GM08714 (cell line): Measurements from ENCODE around the gene SBK2.

Experiments used
- H3K4me3 ChIP-seq: fragments of 200-500 bp; sonication (Bioruptor generic); 2 replicates; pipeline ENCODE4 v1.5.1; 2014; ENCODE audit warnings: mild to moderate bottlenecking, low read length, inconsistent platforms
- ZNF274 ChIP-seq: IDR thresholded peaks from 2 replicates; pipeline ENCODE4 v1.6.1; 2012; ENCODE audit warnings: mild to moderate bottlenecking, low read depth, low read length

Gene SBK2

DNA sequence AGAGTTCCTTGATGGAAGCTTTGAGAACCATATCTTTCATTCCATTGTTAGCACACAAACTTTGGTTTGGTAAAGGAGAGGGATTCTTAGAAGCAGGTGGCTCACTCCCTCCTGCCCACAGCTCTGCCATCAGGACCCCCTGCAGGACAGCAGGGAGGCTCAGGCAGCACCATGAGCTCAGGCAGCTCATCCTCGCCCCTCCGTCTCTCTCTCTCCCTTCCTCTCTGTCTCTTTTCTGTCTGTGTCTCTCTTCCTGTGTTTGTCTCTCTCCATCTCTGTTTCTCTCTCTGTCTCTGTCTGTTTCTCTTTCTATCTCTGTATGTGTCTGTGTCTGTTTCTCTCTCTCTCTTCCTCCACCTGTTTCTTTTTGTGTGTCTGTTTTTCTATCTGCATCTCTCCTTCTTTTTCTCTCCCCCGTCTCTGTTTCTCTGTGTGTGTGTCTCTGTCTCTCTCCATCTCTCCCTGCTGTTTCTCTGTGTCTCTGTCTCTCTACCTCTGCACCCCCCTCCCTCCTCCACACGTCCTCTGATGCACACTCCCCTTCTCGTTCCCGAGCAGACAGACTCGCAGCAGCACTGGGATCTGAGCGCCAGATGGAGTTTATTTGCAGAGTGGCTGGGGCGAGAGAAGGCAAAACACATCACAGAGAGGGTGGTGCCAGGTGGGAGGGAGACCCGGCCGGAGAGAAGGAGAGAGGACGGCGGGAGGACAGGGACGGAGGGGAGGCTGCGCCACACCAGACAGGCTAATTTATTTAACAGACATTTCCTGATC, 8.7 kb downstream of the SBK2 start:
- no peak overlapping the region for H3K4me3 ChIP-seq
- no peak for TF ChIP-seq ZNF274

DNA sequence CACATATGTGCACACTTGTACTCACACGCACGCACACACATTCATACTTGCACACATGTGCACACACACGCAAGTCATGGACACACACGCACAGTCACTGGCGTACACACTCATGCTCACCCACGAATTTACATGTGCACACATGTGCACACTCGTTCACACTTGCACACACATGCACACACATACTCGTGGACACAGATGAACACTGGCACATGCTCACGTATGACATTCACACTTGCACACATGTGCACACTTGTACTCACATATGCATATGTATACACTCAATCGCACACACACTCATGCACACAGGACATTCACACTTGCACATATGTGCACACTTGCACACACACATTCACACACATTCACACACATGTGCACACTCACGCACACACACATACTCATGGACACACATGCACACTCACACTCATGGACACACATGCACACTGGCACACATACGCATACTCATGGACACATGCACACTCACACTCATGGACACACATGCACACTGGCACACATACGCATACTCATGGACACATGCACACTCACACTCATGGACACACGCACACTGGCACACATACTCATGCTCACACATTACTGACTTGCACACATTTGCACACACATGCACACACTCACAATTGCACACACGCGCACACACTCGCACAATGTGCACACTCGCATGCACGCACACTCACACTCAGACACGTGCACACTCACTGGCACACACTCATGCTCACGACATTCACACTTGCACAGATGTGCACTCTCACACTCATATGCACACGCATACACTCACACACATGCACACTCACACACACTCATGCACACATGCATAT, 9.5 kb downstream of the SBK2 start:
- no peak for TF ChIP-seq ZNF274
- H3K4me3 ChIP-seq, result no peak overlapping the region

DNA sequence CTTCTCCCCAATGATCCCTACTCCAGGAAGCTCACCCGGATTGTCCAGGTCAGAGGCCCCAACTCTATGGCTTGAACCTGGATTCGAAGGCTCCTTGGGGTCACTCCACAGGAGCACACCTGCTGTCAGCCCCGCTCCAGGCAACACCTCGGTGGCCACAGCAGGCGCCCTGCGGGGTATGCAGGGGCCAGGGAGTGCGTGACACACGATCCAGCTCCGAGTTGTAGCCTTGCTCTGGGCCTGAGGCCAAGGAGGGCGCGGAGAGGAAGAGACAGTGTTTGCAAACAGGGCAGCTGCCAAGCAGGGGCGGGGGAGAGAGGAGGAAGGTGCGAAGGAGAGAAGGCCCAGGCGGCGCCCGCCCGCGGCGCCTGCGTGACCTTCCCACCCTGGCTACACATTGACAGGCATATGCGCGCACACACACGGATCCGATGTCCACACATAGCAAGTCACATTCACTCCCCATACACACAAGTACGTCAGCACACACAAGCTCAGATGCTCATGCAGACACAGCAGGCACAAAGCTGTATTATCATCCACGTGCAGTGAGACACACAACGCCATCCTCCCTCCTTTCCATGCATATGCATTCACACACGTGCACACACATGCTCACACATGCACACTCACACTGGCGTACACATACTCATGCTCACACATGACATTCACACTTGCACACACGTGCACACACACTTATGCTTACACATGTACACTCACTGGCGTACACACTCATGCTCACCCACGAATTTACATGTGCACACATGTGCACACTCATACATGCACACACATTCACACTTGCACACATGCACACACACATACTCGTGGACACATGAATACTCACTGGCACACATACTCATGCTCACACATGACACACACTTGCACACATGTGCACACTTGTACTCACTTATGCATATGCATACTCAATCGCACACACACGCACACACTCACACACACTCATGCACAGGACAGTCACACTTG, 10.4 kb downstream of the SBK2 start:
- no peak for TF ChIP-seq ZNF274
- no peak overlapping the region for H3K4me3 ChIP-seq

DNA sequence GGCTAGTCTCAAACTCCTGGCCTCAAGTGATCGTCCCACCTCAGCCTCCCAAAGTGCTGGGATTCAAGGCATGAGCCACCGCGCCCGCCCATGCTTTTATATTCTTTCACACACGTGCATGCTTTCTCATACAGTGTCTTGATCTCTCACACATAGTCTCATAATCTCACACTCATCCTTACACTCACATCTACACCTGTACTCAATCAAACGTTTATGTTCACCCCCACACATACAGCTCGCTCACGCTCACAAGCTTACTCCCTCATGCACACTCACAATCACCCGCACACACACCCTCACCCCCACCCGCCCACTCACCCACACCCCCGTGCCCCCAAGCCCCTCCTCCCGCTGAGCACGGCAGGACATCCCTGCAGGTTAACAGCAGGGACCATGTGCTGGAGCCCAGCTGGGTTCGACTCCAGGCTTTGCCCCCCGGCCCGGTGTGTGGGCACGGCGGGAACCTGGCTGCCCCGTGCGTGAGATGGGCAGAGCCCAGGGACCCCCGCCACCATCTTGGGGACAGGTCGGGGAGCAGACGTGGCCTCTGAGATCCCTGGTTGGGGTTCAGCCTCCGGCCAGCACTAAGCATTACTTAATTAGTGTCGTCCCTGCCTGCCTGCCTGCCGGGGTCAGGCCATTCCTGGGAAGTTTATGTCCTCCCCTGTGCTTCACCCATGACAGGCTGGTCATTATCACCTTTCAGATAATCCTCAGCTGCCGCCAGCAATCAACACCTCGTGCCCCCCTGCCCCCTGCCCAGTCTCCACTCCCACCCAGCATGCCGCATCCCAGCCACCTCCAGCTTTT, 11.4 kb downstream of the SBK2 start:
- no peak for TF ChIP-seq ZNF274
- H3K4me3 ChIP-seq, result no peak overlapping the region

DNA sequence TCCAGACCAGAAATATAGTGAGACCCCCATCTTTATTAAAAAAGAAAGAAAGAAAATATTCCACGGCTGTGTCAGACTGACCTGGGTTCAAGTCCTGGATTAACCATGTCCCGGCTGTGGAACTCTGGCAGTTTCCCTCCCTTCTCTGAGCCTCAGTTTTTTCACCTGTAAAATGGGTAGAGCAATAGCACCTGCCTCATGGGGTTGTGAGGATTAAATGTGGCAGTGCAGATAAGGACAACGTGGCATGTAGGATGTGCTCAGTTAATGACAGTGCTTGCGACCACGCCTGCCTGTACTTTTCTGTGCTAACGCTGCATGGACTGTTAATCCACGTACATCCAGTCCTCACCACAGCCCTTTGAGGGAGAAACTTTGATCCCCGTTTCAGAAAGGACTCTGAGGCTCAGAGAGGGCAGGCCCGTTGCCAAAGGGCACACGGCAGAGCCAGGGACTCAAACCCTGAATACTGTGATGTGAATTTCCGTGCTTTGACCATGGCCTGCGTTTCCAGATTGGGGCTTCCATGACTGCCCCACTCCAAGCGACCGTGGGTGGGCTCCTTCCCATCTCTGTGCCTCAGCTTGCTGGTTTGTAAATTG, 16.1 kb downstream of the SBK2 start:
- TF ChIP-seq ZNF274, result no peak

DNA sequence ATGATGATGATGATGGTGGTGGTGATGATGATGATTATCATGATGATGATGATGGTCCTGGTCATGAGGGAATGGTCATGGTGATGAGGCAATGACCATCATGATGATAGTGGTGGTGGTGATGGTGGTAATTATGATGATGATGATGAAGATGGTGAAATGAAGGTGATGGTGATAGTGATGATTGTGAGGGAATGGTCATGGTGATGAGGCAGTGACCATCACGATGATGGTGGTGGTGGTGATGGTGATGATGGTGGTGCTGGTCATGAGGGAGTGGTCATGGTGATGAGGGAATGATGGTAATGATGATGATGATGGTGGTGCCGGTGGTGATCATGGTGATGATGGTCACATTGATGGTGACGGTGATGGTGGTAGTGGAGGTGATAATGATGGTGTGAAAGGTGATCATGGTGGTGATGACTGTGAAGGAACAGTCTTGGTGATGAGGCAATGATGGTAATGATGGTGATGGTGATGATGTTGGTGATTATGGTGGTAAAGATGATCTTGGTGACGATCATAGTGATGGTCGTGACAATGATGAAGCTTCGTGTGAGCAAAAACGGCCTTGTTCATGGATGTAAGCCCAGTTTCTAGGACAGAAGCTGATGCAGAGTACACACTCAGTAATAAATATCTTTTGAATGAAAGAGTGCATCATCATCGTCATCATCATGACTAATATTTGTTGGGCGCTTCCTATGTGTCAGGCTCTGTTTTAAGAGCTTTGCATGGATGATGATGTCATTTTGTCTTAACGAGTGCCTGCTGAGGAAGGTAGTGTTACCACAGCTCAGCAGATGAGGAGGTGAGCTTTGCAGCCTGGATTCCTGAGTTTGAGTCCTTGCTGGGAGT, 17.3 kb downstream of the SBK2 start:
- TF ChIP-seq ZNF274, result no peak
- no peak overlapping the region for H3K4me3 ChIP-seq

More for the DNA sequence above, 16.1 kb downstream of the SBK2 start:
- H3K4me3 ChIP-seq, result no peak overlapping the region

DNA sequence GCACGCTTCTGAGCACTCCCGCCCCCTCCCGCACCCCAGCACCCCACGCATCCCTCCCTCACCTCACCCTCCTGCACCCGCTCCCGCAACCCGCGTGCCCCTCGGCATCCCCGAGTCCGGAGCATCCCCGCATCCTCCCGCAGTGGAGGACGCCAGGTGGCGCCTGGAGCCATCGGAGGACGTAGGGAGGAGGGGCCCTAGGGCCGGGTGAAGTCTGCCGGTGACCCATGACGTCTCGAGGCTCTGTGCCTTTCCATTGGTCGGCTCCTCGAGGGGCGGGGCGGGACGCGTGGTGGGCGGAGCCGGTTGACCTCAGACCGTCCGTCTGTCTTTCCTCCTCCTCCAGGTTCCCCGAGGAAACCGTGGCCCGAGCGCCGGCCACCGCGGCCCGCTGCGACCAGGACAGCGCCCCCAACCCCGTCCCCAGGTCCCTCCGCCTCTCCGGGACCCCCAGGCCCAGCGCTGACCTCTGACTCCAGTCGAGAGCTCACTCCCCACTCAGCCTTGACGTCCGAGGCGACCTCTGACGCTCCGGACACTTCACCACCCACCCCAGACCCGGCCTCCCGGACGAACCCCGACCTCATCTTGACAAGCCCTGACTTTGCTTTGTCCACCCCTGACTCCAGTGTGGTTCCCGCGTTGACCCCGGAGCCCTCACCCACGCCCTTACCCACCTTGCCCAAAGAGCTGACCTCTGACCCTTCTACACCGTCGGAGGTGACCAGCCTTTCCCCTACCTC, 19.9 kb downstream of the SBK2 start:
- H3K4me3 ChIP-seq, result peak overlapping the region; percentile 42; the same call in 1 of the 2 replicates
- TF ChIP-seq ZNF274, result no peak

DNA sequence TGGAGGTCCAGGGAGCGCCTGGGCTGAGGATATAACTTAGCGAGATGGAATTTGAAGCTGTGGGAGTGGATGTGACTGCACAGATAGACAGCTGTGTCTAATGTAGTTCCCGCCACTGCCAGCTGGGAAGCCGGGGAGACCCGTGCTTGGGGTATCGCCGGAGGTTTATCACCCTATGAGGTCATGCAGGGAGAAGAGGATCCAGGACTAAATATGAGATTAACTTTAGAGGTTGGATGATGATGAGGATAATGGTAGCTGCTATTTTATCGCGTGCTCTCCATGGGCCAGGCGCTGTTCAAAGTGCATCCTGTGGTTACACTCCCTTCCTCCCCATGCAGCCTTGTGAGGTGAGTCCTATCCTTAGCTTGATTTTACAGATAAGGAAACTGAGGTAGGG, 28.8 kb downstream of the SBK2 start:
- no peak for TF ChIP-seq ZNF274

DNA sequence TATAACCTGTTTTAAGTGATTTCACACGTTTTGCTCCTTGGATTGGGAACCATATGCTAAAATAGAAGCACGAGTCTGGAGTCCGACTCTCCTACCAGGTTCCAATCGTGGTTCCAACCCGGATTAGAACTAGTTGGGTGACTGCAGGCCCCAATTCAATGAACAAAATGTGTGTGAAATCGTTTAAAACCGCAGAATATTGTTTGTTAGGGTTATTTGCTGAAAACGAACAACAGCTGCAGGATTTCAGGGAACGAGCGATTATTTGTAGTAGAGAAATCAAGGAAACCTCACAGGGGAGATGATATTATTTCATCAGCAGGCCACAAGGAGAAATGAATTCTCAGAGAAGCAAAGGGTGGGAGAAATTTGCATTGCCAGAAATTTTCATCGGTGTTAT, 32.0 kb downstream of the SBK2 start:
- no peak for TF ChIP-seq ZNF274
- H3K4me3 ChIP-seq, result no peak overlapping the region

More for the DNA sequence above, 28.8 kb downstream of the SBK2 start:
- H3K4me3 ChIP-seq, result no peak overlapping the region

DNA sequence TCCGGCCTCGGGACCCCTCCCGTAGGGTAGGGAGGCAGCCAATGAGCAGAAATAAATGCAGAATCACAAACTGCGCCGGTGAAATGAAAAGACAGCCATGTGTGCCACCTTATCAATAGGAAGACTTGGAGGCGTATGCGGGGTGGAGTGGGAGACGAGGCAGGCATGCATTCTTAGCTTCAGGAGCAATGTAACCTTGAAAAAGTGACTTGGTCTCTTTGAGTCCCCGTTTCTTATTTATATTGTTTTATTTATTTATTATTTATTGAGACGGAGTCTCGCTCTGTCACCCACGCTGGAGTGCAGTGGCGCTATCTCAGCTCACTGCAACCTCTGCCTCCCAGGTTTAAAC, 32.7 kb downstream of the SBK2 start:
- no peak overlapping the region for H3K4me3 ChIP-seq
- TF ChIP-seq ZNF274, result no peak

DNA sequence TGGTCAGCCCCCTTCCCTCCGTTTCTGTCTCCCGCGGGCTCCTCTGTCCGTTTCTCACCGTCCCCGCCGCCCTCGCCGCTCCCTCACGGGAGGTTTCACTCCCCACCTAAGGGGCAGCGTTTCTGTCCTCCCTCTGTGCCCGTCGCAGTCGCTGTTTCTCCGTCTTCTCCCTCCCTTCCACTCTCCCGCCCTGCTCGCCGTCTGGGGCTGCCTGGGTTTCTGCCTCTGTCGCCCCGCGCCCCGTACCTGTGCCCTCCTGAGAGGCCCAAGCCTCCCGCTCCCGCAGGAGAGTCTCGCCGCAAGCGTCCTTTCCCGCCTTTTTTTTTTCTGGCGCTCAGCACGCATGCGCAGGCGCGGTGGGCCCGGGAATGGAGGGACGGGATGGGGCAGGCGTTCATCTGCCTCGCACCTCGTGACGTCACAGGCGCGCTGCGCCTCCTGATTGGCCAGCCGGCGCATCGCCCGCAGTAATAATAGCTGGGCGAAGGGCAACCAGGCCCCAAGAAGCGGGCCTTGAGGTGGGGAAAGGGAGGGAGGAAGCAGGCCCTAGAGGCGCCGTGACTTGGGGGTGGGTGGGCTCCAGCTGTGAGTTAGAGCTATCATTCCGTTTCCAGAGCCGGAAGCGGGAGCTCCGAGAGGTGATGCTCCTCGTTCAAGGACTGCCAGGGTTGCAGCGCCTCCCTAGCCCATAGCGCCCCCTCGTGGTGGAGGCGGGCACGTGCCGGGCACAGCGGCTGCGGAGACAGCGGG, 33.3 kb downstream of the SBK2 start:
- TF ChIP-seq ZNF274, result no peak
- peak overlapping the region; percentile 46; the same call in 1 of the 2 replicates for H3K4me3 ChIP-seq
